ENCODE measurements around the gene FZD8. TPM values are rescaled to one million over a fixed set of nuclear protein-coding genes. Genes with fewer than 3 reads are reported as not detected.

The FZD8 gene
- total RNA-seq, 4 donors from 2014 or later: 12.4 to 21.5 (median 19.9) TPM

GRCh38 chr10:35684586-35684985, 42.5 kb upstream of the FZD8 start:
- no peak overlapping the region for H3K4me3 ChIP-seq (replicated peaks in 1 of 3)
- no peaks in the 10 kb centered on the region for H3K36me3 ChIP-seq
- no peaks in the 10 kb centered on the region for H3K27me3 ChIP-seq
- 35 to 49% methylated on average over 5 of the region's 5 CpGs for WGBS, 2 donors
- no peak for DNase-seq
- peaks cover 3 to 4% of the 10 kb centered on the region in 2 donors for H3K4me1 ChIP-seq
- no peak for TF ChIP-seq CTCF (IDR thresholded peaks at IDR 0.05)
- TF ChIP-seq POLR2A (IDR thresholded peaks at IDR 0.05): no peak
- no peak overlapping the region for H3K27ac ChIP-seq
- intact Hi-C loops (cut with DNase I): no loop called here
- no peaks in the 10 kb centered on the region for H3K9me3 ChIP-seq

DNA sequence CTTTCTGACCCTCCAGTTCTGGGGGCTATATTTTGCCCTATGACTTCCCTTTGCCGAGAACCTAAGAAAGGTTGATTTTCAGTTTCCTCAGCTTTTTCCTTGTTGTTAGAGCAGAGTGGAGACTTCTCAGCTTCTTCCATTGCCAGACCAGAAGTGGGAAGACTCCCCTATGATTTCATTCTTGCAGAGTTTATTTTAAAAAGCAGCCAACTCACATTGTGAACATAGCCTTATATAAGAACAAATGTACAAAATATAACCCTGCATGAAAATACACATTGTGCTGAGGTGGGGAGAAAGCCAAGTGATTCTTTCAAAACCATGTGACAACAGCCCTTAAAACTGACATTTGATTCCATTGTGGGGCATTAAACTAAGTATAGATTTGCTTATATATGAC, 33.8 kb upstream of the FZD8 start:
- DNase-seq: no peak
- Histone ChIP-seq H3K4me1 (no peaks in the 10 kb centered on the region), H3K9me3 (no peaks in the 10 kb centered on the region), H3K36me3 (no peaks in the 10 kb centered on the region), H3K27me3 (no peaks in the 10 kb centered on the region), H3K27ac (no peak overlapping the region), H3K4me3 (replicated peaks in 1 of 3) (no peak overlapping the region)
- intact Hi-C loops (cut with DNase I): no loop called here
- no peak for TF ChIP-seq POLR2A (IDR thresholded peaks at IDR 0.05)
- no peak for TF ChIP-seq CTCF (IDR thresholded peaks at IDR 0.05)
- WGBS, 2 donors: 82 to 96% methylated on average over 1 of the region's 1 CpG

- H3K27me3 ChIP-seq: no peaks in the 10 kb centered on the region
- DNase-seq: no peak
- H3K9me3 ChIP-seq: no peaks in the 10 kb centered on the region
- H3K4me1 ChIP-seq: no peaks in the 10 kb centered on the region
- H3K36me3 ChIP-seq: no peaks in the 10 kb centered on the region
- TF ChIP-seq POLR2A (IDR thresholded peaks at IDR 0.05): no peak
- H3K27ac ChIP-seq: no peak overlapping the region
- no peak overlapping the region for H3K4me3 ChIP-seq (replicated peaks in 1 of 3)
- intact Hi-C loops (cut with DNase I): no loop called here
Measured at GRCh38 chr10:35674843-35675242, 32.7 kb upstream of the FZD8 start.

GRCh38 chr10:35668865-35669650, 27.0 kb upstream of the FZD8 start:
- Histone ChIP-seq H3K36me3 (no peaks in the 10 kb centered on the region), H3K9me3 (no peaks in the 10 kb centered on the region), H3K27me3 (no peaks in the 10 kb centered on the region), H3K4me1 (no peaks in the 10 kb centered on the region), H3K27ac (no peak overlapping the region), H3K4me3 (replicated peaks in 1 of 3) (no peak overlapping the region)
- WGBS, 2 donors: 81 to 86% methylated on average over 13 of the region's 13 CpGs
- TF ChIP-seq CTCF (IDR thresholded peaks at IDR 0.05): no peak
- no peak for TF ChIP-seq POLR2A (IDR thresholded peaks at IDR 0.05)
- intact Hi-C loops (cut with DNase I): no loop called here
- DNase-seq: no peak

GRCh38 chr10:35667971-35668370, 25.9 kb upstream of the FZD8 start:
- Histone ChIP-seq H3K4me3 (replicated peaks in 1 of 3) (no peak overlapping the region), H3K27me3 (no peaks in the 10 kb centered on the region), H3K9me3 (no peaks in the 10 kb centered on the region), H3K4me1 (no peaks in the 10 kb centered on the region), H3K27ac (no peak overlapping the region), H3K36me3 (no peaks in the 10 kb centered on the region)
- WGBS, 2 donors: 93 to 95% methylated on average over 9 of the region's 9 CpGs
- TF ChIP-seq POLR2A (IDR thresholded peaks at IDR 0.05) (no peak), CTCF (IDR thresholded peaks at IDR 0.05) (no peak)
- intact Hi-C loops (cut with DNase I): no loop called here
- DNase-seq: no peak

Measured in thyroid gland (tissue), 4 donors.